ENCODE data around the gene ZC3H7A.
A peak's percentile ranks its signal among the peaks of the same experiment; 100 is the strongest.

The ZC3H7A gene

GRCh38 chr16:11734025-11734652 lies 62.9 kb downstream of the ZC3H7A start:
- no peaks in the 10 kb centered on the region for H3K27me3 ChIP-seq (replicated peaks in 2 of 5; ENCODE audit: control insufficient read depth in 4 of 5, insufficient read depth in 5 of 5, low read length in 4 of 5)
- no peaks in the 10 kb centered on the region for H3K9me3 ChIP-seq (ENCODE audit: control extremely low read depth in 1 of 5, control insufficient read depth in 4 of 5, insufficient read depth in 2 of 5, low read depth in 1 of 5, low read length in 4 of 5)
- DNase-seq: peak in 2 of 3 donors; percentile 27 to 53
- peaks cover 6 to 73% (median 57%) of the 10 kb centered on the region in 4 experiments for H3K36me3 ChIP-seq (ENCODE audit: control insufficient read depth in 4 of 4, insufficient read depth in 4 of 4, low read length in 3 of 4)
- peak overlapping the region in 1 of 2 experiments; percentile 47 for H3K27ac ChIP-seq (ENCODE audit: insufficient read depth in 1 of 2, low read depth in 1 of 2, low read length in 2 of 2, poor library complexity in 1 of 2, severe bottlenecking in 2 of 2)
- H3K4me3 ChIP-seq (ENCODE audit: control insufficient read depth in 1 of 7, extremely low read depth in 1 of 7, insufficient read depth in 4 of 7, low read depth in 2 of 7, low read length in 6 of 7): no peak overlapping the region
- POLR2A ChIA-PET: interaction anchor here (1.3 kb wide), 1 partner anchor 15 kb away, joined by 3 read pairs; no protein-coding TSS in a partner anchor
- CTCF ChIA-PET: interaction anchor here (0.8 to 0.9 kb wide), 4 partner anchors 9 to 337 kb away, joined by 3 read pairs; no protein-coding TSS in a partner anchor
- H3K4me1 ChIP-seq (ENCODE audit: control extremely low read depth in 1 of 4, control insufficient read depth in 4 of 4, insufficient read depth in 4 of 4, low read length in 3 of 4): peaks cover 0 to 13% (median 4%) of the 10 kb centered on the region in 4 experiments
- 13% methylated on average over 1 of the region's 3 CpGs for WGBS (ENCODE audit: insufficient coverage)

DNA sequence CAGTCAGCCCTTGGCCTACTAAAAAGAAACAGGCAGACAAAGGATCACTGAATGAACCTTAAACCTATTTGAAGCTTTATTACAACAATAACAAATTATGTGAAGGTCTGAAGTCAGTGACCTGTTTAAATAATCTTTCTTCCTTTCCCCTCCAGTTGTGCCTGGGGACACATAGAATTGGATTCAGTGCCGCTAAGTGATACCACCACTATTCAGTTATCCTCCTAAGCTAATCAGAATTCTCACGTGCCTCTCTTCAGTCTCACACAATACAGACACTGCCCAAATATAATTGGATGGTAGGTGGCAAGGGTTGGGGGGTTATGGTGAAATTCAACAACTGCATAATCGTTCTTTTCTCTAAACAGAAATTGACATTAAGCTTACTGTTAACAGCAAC lies 65.8 kb downstream of the ZC3H7A start:
- no peak overlapping the region for H3K4me3 ChIP-seq (ENCODE audit: control insufficient read depth in 1 of 7, extremely low read depth in 1 of 7, insufficient read depth in 4 of 7, low read depth in 2 of 7, low read length in 6 of 7)
- POLR2A ChIA-PET: no interaction called here
- H3K36me3 ChIP-seq (ENCODE audit: control insufficient read depth in 4 of 4, insufficient read depth in 4 of 4, low read length in 3 of 4): peaks cover 4 to 77% (median 60%) of the 10 kb centered on the region in 4 experiments
- CTCF ChIA-PET: interaction anchor here (0.7 to 1.5 kb wide), 4 partner anchors 10 to 66 kb away, joined by 3 to 6 read pairs (median 4); partner anchors contain the start of gene ZC3H7A
- no peaks in the 10 kb centered on the region for H3K27me3 ChIP-seq (replicated peaks in 2 of 5; ENCODE audit: control insufficient read depth in 4 of 5, insufficient read depth in 5 of 5, low read length in 4 of 5)
- WGBS (ENCODE audit: insufficient coverage): no CpG with 5 or more reads among the region's 3 CpGs
- no peak overlapping the region for H3K27ac ChIP-seq (ENCODE audit: insufficient read depth in 1 of 2, low read depth in 1 of 2, low read length in 2 of 2, poor library complexity in 1 of 2, severe bottlenecking in 2 of 2)
- no peaks in the 10 kb centered on the region for H3K9me3 ChIP-seq (ENCODE audit: control extremely low read depth in 1 of 5, control insufficient read depth in 4 of 5, insufficient read depth in 2 of 5, low read depth in 1 of 5, low read length in 4 of 5)
- no peak for DNase-seq
- H3K4me1 ChIP-seq (ENCODE audit: control extremely low read depth in 1 of 4, control insufficient read depth in 4 of 4, insufficient read depth in 4 of 4, low read length in 3 of 4): peaks cover 0 to 10% (median 7%) of the 10 kb centered on the region in 4 experiments

GRCh38 chr16:11729787-11730186 lies 67.3 kb downstream of the ZC3H7A start:
- no peak for DNase-seq
- no peaks in the 10 kb centered on the region for H3K9me3 ChIP-seq (ENCODE audit: control extremely low read depth in 1 of 5, control insufficient read depth in 4 of 5, insufficient read depth in 2 of 5, low read depth in 1 of 5, low read length in 4 of 5)
- WGBS (ENCODE audit: insufficient coverage): 100% methylated on average over 3 of the region's 3 CpGs
- H3K27me3 ChIP-seq (replicated peaks in 2 of 5; ENCODE audit: control insufficient read depth in 4 of 5, insufficient read depth in 5 of 5, low read length in 4 of 5): no peaks in the 10 kb centered on the region
- no peak overlapping the region for H3K27ac ChIP-seq (ENCODE audit: insufficient read depth in 1 of 2, low read depth in 1 of 2, low read length in 2 of 2, poor library complexity in 1 of 2, severe bottlenecking in 2 of 2)
- no peak overlapping the region for H3K4me3 ChIP-seq (ENCODE audit: control insufficient read depth in 1 of 7, extremely low read depth in 1 of 7, insufficient read depth in 4 of 7, low read depth in 2 of 7, low read length in 6 of 7)
- H3K4me1 ChIP-seq (ENCODE audit: control extremely low read depth in 1 of 4, control insufficient read depth in 4 of 4, insufficient read depth in 4 of 4, low read length in 3 of 4): peaks cover 0 to 7% (median 6%) of the 10 kb centered on the region in 4 experiments
- CTCF ChIA-PET: no interaction called here
- peaks cover 4 to 71% (median 57%) of the 10 kb centered on the region in 4 experiments for H3K36me3 ChIP-seq (ENCODE audit: control insufficient read depth in 4 of 4, insufficient read depth in 4 of 4, low read length in 3 of 4)
- POLR2A ChIA-PET: no interaction called here

GRCh38 chr16:11727796-11728543 lies 69.1 kb downstream of the ZC3H7A start:
- WGBS (ENCODE audit: insufficient coverage): 64% methylated on average over 4 of the region's 4 CpGs
- Histone ChIP-seq H3K4me1 (ENCODE audit: control extremely low read depth in 1 of 4, control insufficient read depth in 4 of 4, insufficient read depth in 4 of 4, low read length in 3 of 4) (peaks cover 0 to 7% (median 0%) of the 10 kb centered on the region in 4 experiments), H3K27me3 (replicated peaks in 2 of 5; ENCODE audit: control insufficient read depth in 4 of 5, insufficient read depth in 5 of 5, low read length in 4 of 5) (no peaks in the 10 kb centered on the region), H3K27ac (ENCODE audit: insufficient read depth in 1 of 2, low read depth in 1 of 2, low read length in 2 of 2, poor library complexity in 1 of 2, severe bottlenecking in 2 of 2) (no peak overlapping the region), H3K9me3 (ENCODE audit: control extremely low read depth in 1 of 5, control insufficient read depth in 4 of 5, insufficient read depth in 2 of 5, low read depth in 1 of 5, low read length in 4 of 5) (no peaks in the 10 kb centered on the region), H3K4me3 (ENCODE audit: control insufficient read depth in 1 of 7, extremely low read depth in 1 of 7, insufficient read depth in 4 of 7, low read depth in 2 of 7, low read length in 6 of 7) (no peak overlapping the region), H3K36me3 (ENCODE audit: control insufficient read depth in 4 of 4, insufficient read depth in 4 of 4, low read length in 3 of 4) (peaks cover 4 to 64% (median 53%) of the 10 kb centered on the region in 4 experiments)
- peak in 2 of 3 donors; percentile 43 to 57 for DNase-seq
- ChIA-PET CTCF (no interaction called here), POLR2A (no interaction called here)

DNA sequence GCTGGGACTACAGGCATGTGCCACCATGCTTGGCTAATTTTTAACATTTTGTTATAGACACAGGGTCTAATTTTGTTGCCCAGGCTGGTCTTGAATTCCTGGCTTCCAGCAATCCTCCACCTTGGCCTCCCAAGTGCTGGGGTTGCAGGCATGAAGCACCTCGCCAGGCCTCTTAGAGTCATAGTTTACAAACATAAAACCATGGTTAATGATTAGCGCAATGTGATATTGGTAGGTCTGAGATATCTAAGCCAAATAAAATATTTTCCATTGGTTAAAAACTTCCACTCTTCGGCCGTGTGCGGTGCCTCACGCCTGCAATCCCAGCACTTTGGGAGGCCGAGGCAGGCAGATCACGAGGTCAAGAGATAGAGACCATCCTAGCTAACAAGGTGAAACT lies 71.0 kb downstream of the ZC3H7A start:
- Histone ChIP-seq H3K4me3 (ENCODE audit: control insufficient read depth in 1 of 7, extremely low read depth in 1 of 7, insufficient read depth in 4 of 7, low read depth in 2 of 7, low read length in 6 of 7) (no peak overlapping the region), H3K27me3 (replicated peaks in 2 of 5; ENCODE audit: control insufficient read depth in 4 of 5, insufficient read depth in 5 of 5, low read length in 4 of 5) (no peaks in the 10 kb centered on the region), H3K4me1 (ENCODE audit: control extremely low read depth in 1 of 4, control insufficient read depth in 4 of 4, insufficient read depth in 4 of 4, low read length in 3 of 4) (peaks cover 2 to 7% (median 5%) of the 10 kb centered on the region in 4 experiments), H3K9me3 (ENCODE audit: control extremely low read depth in 1 of 5, control insufficient read depth in 4 of 5, insufficient read depth in 2 of 5, low read depth in 1 of 5, low read length in 4 of 5) (no peaks in the 10 kb centered on the region), H3K27ac (ENCODE audit: insufficient read depth in 1 of 2, low read depth in 1 of 2, low read length in 2 of 2, poor library complexity in 1 of 2, severe bottlenecking in 2 of 2) (no peak overlapping the region), H3K36me3 (ENCODE audit: control insufficient read depth in 4 of 4, insufficient read depth in 4 of 4, low read length in 3 of 4) (peaks cover 8 to 61% (median 45%) of the 10 kb centered on the region in 4 experiments)
- CTCF ChIA-PET: interaction anchor here (1.4 to 2.3 kb wide), 2 partner anchors 9 to 10 kb away, joined by 3 to 7 read pairs; no protein-coding TSS in a partner anchor
- POLR2A ChIA-PET: no interaction called here
- WGBS (ENCODE audit: insufficient coverage): 100% methylated on average over 6 of the region's 8 CpGs
- no peak for DNase-seq

DNA sequence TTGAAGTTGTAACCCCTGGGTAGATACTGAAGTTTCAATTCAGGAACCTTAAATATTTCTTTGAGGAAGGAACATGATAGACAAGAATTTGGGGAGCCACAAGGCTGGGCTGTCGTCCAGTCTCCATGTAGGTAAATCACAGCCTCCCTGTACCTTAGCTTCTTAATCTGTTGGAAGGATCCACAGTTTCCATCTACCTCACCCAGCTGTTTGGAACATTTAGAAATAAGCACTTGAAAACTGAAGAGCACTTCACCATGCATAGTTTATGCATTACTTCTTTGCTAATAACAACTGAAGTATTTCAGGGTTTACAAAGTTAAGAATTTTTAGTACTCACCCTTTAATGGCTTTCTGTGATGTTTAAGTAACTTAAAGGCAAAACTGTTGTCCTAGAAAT lies 71.6 kb downstream of the ZC3H7A start:
- ChIA-PET POLR2A (no interaction called here), CTCF (interaction anchor here (1.2 to 2.3 kb wide), 3 partner anchors 9 to 11 kb away, joined by 3 to 7 read pairs (median 4); no protein-coding TSS in a partner anchor)
- 80% methylated on average over 1 of the region's 1 CpG for WGBS (ENCODE audit: insufficient coverage)
- no peak for DNase-seq
- Histone ChIP-seq H3K4me1 (ENCODE audit: control extremely low read depth in 1 of 4, control insufficient read depth in 4 of 4, insufficient read depth in 4 of 4, low read length in 3 of 4) (peaks cover 2 to 7% (median 5%) of the 10 kb centered on the region in 4 experiments), H3K4me3 (ENCODE audit: control insufficient read depth in 1 of 7, extremely low read depth in 1 of 7, insufficient read depth in 4 of 7, low read depth in 2 of 7, low read length in 6 of 7) (no peak overlapping the region), H3K27me3 (replicated peaks in 2 of 5; ENCODE audit: control insufficient read depth in 4 of 5, insufficient read depth in 5 of 5, low read length in 4 of 5) (no peaks in the 10 kb centered on the region), H3K36me3 (ENCODE audit: control insufficient read depth in 4 of 4, insufficient read depth in 4 of 4, low read length in 3 of 4) (peaks cover 12 to 60% (median 45%) of the 10 kb centered on the region in 4 experiments), H3K27ac (ENCODE audit: insufficient read depth in 1 of 2, low read depth in 1 of 2, low read length in 2 of 2, poor library complexity in 1 of 2, severe bottlenecking in 2 of 2) (no peak overlapping the region), H3K9me3 (ENCODE audit: control extremely low read depth in 1 of 5, control insufficient read depth in 4 of 5, insufficient read depth in 2 of 5, low read depth in 1 of 5, low read length in 4 of 5) (no peaks in the 10 kb centered on the region)

- Histone ChIP-seq H3K4me1 (ENCODE audit: control extremely low read depth in 1 of 4, control insufficient read depth in 4 of 4, insufficient read depth in 4 of 4, low read length in 3 of 4) (peaks cover 0 to 11% (median 4%) of the 10 kb centered on the region in 4 experiments), H3K36me3 (ENCODE audit: control insufficient read depth in 4 of 4, insufficient read depth in 4 of 4, low read length in 3 of 4) (peaks cover 15 to 50% (median 38%) of the 10 kb centered on the region in 4 experiments), H3K27ac (ENCODE audit: insufficient read depth in 1 of 2, low read depth in 1 of 2, low read length in 2 of 2, poor library complexity in 1 of 2, severe bottlenecking in 2 of 2) (no peak overlapping the region), H3K9me3 (ENCODE audit: control extremely low read depth in 1 of 5, control insufficient read depth in 4 of 5, insufficient read depth in 2 of 5, low read depth in 1 of 5, low read length in 4 of 5) (no peaks in the 10 kb centered on the region), H3K4me3 (ENCODE audit: control insufficient read depth in 1 of 7, extremely low read depth in 1 of 7, insufficient read depth in 4 of 7, low read depth in 2 of 7, low read length in 6 of 7) (no peak overlapping the region), H3K27me3 (replicated peaks in 2 of 5; ENCODE audit: control insufficient read depth in 4 of 5, insufficient read depth in 5 of 5, low read length in 4 of 5) (no peaks in the 10 kb centered on the region)
- 56% methylated on average over 2 of the region's 3 CpGs for WGBS (ENCODE audit: insufficient coverage)
- DNase-seq: no peak
- ChIA-PET POLR2A (no interaction called here), CTCF (interaction anchor here (1.0 to 1.7 kb wide), 4 partner anchors 8 to 22 kb away, joined by 3 to 5 read pairs (median 4); no protein-coding TSS in a partner anchor)
These were observed 74.6 kb downstream of the ZC3H7A start for GRCh38 chr16:11722468-11722808.

All from common myeloid progenitor, CD34-positive (primary cell).